ENCODE results near the gene PIK3AP1. TPM values are rescaled to one million over a fixed set of nuclear protein-coding genes. Genes with fewer than 3 reads are reported as not detected.

PIK3AP1 gene
- total and polyA plus RNA-seq, 2 of the 13 experiments (the other 11 are each of a cell fraction or from before 2014, with no cell fraction given) = 3.6 to 13.8 TPM

- ATAC-seq = no peak
- in situ Hi-C loops (cut with HindIII; ENCODE audit: extremely low pct_ligation_motif_present, low pct_unique_long_range_greater_than_20kb) = loop anchor here (5.0 kb wide), 1 partner anchor 76 kb away; no protein-coding TSS in a partner anchor
- FAIRE-seq = no peak
- no peaks in the 10 kb centered on the region for H3K36me3 ChIP-seq (replicated peaks in 1 of 2; ENCODE audit: control insufficient read depth in 1 of 2, insufficient read depth in 2 of 2, low read length in 2 of 2)
- TF ChIP-seq ZNF672 (CRISPR knock-in tag; IDR thresholded peaks at IDR 0.05) = no peak
- 0 out of 2 replicates have a peak overlapping the region, but pooled peaks have one; percentile 95 for H3K4me2 ChIP-seq (ENCODE audit: low read depth, low read length)
- H3K4me1 ChIP-seq (ENCODE audit: insufficient read depth, low read length) = peaks cover 52% of the 10 kb centered on the region
- H3K9ac ChIP-seq (ENCODE audit: insufficient read depth, low read depth, low read length) = no peak overlapping the region
- H3K4me3 ChIP-seq (replicated peaks in 1 of 3; ENCODE audit: insufficient read depth in 1 of 3, low read depth in 2 of 3, low read length in 3 of 3) = no peak overlapping the region
- POLR2A ChIA-PET = interaction anchor here (0.9 to 1.2 kb wide), 2 partner anchors 42 to 75 kb away, joined by 3 to 4 read pairs; no protein-coding TSS in a partner anchor
- no peaks in the 10 kb centered on the region for H3K79me2 ChIP-seq (ENCODE audit: insufficient read depth, low read length)
- DNase-seq (ENCODE audit: low spot score) = no peak
- no peak overlapping the region for H3K27ac ChIP-seq (ENCODE audit: extremely low read length, insufficient read depth, low read length)
- intact Hi-C loops (cut with micrococcal nuclease; ENCODE audit: unreplicated experiment) = loop anchor here (5.0 kb wide), 1 partner anchor 46 kb away; no protein-coding TSS in a partner anchor
- BruUV-seq (replicated peaks) = no TSS peak
- no peaks in the 10 kb centered on the region; a peak in 2 of 5 replicates for H3K27me3 ChIP-seq (ENCODE audit: control insufficient read depth in 1 of 2, insufficient read depth in 2 of 2, low read length in 2 of 2)
- 84% methylated on average over 11 of the region's 12 CpGs for WGBS (ENCODE audit: low lambda C conversion rate)
- H4K20me1 ChIP-seq (ENCODE audit: insufficient read depth, low read length) = no peaks in the 10 kb centered on the region
- no peak overlapping the region for H2AFZ ChIP-seq (ENCODE audit: low read length)
- no peaks in the 10 kb centered on the region for H3K9me3 ChIP-seq (ENCODE audit: low read length)
- CTCF ChIA-PET (ENCODE audit: low intra/inter-chr PET ratio, low total read pairs) = interaction anchor here (4.1 kb wide), 1 partner anchor 77 kb away, joined by 26 read pairs; no protein-coding TSS in a partner anchor
These were observed 1.9 kb downstream of the PIK3AP1 start for GRCh38 chr10:96718304-96718990.

GRCh38 chr10:96716390-96716789 lies 3.9 kb downstream of the PIK3AP1 start:
- Histone ChIP-seq H3K36me3 (replicated peaks in 1 of 2; ENCODE audit: control insufficient read depth in 1 of 2, insufficient read depth in 2 of 2, low read length in 2 of 2) (no peaks in the 10 kb centered on the region), H3K27me3 (ENCODE audit: control insufficient read depth in 1 of 2, insufficient read depth in 2 of 2, low read length in 2 of 2) (no peaks in the 10 kb centered on the region; a peak in 1 of 5 replicates), H4K20me1 (ENCODE audit: insufficient read depth, low read length) (no peaks in the 10 kb centered on the region), H3K4me2 (ENCODE audit: low read depth, low read length) (no peak overlapping the region), H2AFZ (ENCODE audit: low read length) (no peak overlapping the region), H3K9ac (ENCODE audit: insufficient read depth, low read depth, low read length) (no peak overlapping the region), H3K27ac (ENCODE audit: extremely low read length, insufficient read depth, low read length) (no peak overlapping the region), H3K79me2 (ENCODE audit: insufficient read depth, low read length) (no peaks in the 10 kb centered on the region), H3K4me1 (ENCODE audit: insufficient read depth, low read length) (peaks cover 36% of the 10 kb centered on the region), H3K9me3 (ENCODE audit: low read length) (no peaks in the 10 kb centered on the region), H3K4me3 (replicated peaks in 1 of 3; ENCODE audit: insufficient read depth in 1 of 3, low read depth in 2 of 3, low read length in 3 of 3) (no peak overlapping the region)
- ATAC-seq (no peak), DNase-seq (ENCODE audit: low spot score) (no peak), FAIRE-seq (no peak)
- ChIA-PET POLR2A (no interaction called here), CTCF (ENCODE audit: low intra/inter-chr PET ratio, low total read pairs) (no interaction called here)
- no TSS peak for BruUV-seq (replicated peaks)
- TF ChIP-seq MAFK (conservative IDR thresholded peaks at IDR 0.05 in 1 of 2, IDR thresholded peaks at IDR 0.05 in 1 of 2; ENCODE audit: low read length in 2 of 2) (peak; percentile 89 to 92), MAFF (IDR thresholded peaks at IDR 0.05; ENCODE audit: low read depth, low read length) (peak; percentile 91), ZBTB8A (CRISPR knock-in tag; IDR thresholded peaks at IDR 0.05; ENCODE audit: borderline replicate concordance, low read depth) (no peak)
- intact Hi-C loops (cut with micrococcal nuclease; ENCODE audit: unreplicated experiment) (loop anchor here (5.0 kb wide), 1 partner anchor 44 kb away; no protein-coding TSS in a partner anchor), in situ Hi-C loops (cut with HindIII; ENCODE audit: extremely low pct_ligation_motif_present, low pct_unique_long_range_greater_than_20kb) (loop anchor here (5.0 kb wide), 1 partner anchor 74 kb away; no protein-coding TSS in a partner anchor)
- WGBS (ENCODE audit: low lambda C conversion rate) = 78% methylated on average over 1 of the region's 1 CpG
